Measurements from ENCODE around the gene CCT5.
"Not testable (repeated sequence)": the region's sequence is repeated elsewhere in the genome, so short reads cannot be mapped to it uniquely, and the experiment has no call there.

Gene CCT5

GRCh38 chr5:10247217-10247616 is 2.9 kb upstream of the CCT5 start:
- DNase-seq: not testable (repeated sequence)

GRCh38 chr5:10248378-10249260 is 1.5 kb upstream of the CCT5 start:
- DNase-seq: no peak

- no peak for DNase-seq
Measured at GRCh38 chr5:10250806-10251276, 761 bp downstream of the CCT5 start.

- DNase-seq: no peak
Measured at GRCh38 chr5:10251405-10251804, 1.3 kb downstream of the CCT5 start.

GRCh38 chr5:10253390-10253789 is 3.3 kb downstream of the CCT5 start:
- DNase-seq: no peak

- no peak for DNase-seq
Measured at GRCh38 chr5:10254686-10255085, 4.6 kb downstream of the CCT5 start.

- no peak for DNase-seq
Measured at GRCh38 chr5:10257870-10258269, 7.8 kb downstream of the CCT5 start.

GRCh38 chr5:10259899-10260298 is 9.8 kb downstream of the CCT5 start:
- DNase-seq: no peak

- DNase-seq: no peak
Measured at GRCh38 chr5:10261065-10261464, 11.0 kb downstream of the CCT5 start.

- no peak for DNase-seq
Measured at GRCh38 chr5:10262121-10262774, 12.2 kb downstream of the CCT5 start.

- no peak for DNase-seq
Measured at GRCh38 chr5:10262995-10263394, 12.9 kb downstream of the CCT5 start.

- DNase-seq: no peak
Measured at GRCh38 chr5:10264604-10265003, 14.5 kb downstream of the CCT5 start.

- DNase-seq: no peak
Measured at GRCh38 chr5:10265245-10266109, 15.4 kb downstream of the CCT5 start.

- no peak for DNase-seq
Measured at GRCh38 chr5:10266137-10266536, 16.1 kb downstream of the CCT5 start.

- no peak for DNase-seq
Measured at GRCh38 chr5:10266839-10267238, 16.8 kb downstream of the CCT5 start.

GRCh38 chr5:10268100-10268499 is 18.0 kb downstream of the CCT5 start:
- DNase-seq: no peak

- no peak for DNase-seq
Measured at GRCh38 chr5:10272053-10272874, 22.2 kb downstream of the CCT5 start.

- not testable (repeated sequence) for DNase-seq
Measured at GRCh38 chr5:10272875-10273209, 22.8 kb downstream of the CCT5 start.

GRCh38 chr5:10275460-10275859 is 25.4 kb downstream of the CCT5 start:
- DNase-seq: no peak

GRCh38 chr5:10275991-10276390 is 25.9 kb downstream of the CCT5 start:
- DNase-seq: no peak

- DNase-seq: no peak
Measured at GRCh38 chr5:10276691-10277090, 26.6 kb downstream of the CCT5 start.
